HTERT RPE-1 (cell line): ENCODE data around the gene GPR35.

ENCODE experiments used
- in situ Hi-C: fragments of 300-500 bp; cut with MboI; formaldehyde crosslinking; loops from 4 replicates; pipeline ENCODE4 v1.14.3; 2020; ENCODE audit warnings: low sequenced_read_pairs

GPR35 gene

GRCh38 chr2:240624950-240625621 lies at the start of gene GPR35:
Gene GPR35 (plus strand): TSS chr2:240625480. CDS start chr2:240629953, 4,473 bp downstream.
- in situ Hi-C loops: no loop called here

- in situ Hi-C loops: no loop called here
Measured at GRCh38 chr2:240576036-240576435, 49.2 kb upstream of the GPR35 start.

- in situ Hi-C loops: no loop called here
Measured at GRCh38 chr2:240576436-240577205, 48.7 kb upstream of the GPR35 start.

GRCh38 chr2:240577281-240578109 lies 47.8 kb upstream of the GPR35 start:
- in situ Hi-C loops: no loop called here

- in situ Hi-C loops: no loop called here
Measured at GRCh38 chr2:240578110-240578450, 47.2 kb upstream of the GPR35 start.

- in situ Hi-C loops: no loop called here
Measured at GRCh38 chr2:240578488-240578887, 46.8 kb upstream of the GPR35 start.

GRCh38 chr2:240579071-240579762 lies 46.1 kb upstream of the GPR35 start:
- in situ Hi-C loops: no loop called here

- in situ Hi-C loops: no loop called here
Measured at GRCh38 chr2:240579771-240580614, 45.3 kb upstream of the GPR35 start.

GRCh38 chr2:240581811-240582210 lies 43.5 kb upstream of the GPR35 start:
- in situ Hi-C loops: no loop called here

GRCh38 chr2:240582781-240583180 lies 42.5 kb upstream of the GPR35 start:
- in situ Hi-C loops: no loop called here

GRCh38 chr2:240583774-240584173 lies 41.5 kb upstream of the GPR35 start:
- in situ Hi-C loops: no loop called here

- in situ Hi-C loops: no loop called here
Measured at GRCh38 chr2:240584486-240585031, 40.7 kb upstream of the GPR35 start.

GRCh38 chr2:240585101-240585500 lies 40.2 kb upstream of the GPR35 start:
- in situ Hi-C loops: no loop called here

GRCh38 chr2:240585681-240586197 lies 39.5 kb upstream of the GPR35 start:
- in situ Hi-C loops: no loop called here

GRCh38 chr2:240586198-240586918 lies 38.9 kb upstream of the GPR35 start, which contains the start of gene CAPN10:
Gene CAPN10 (plus strand): TSS chr2:240586734. CDS start chr2:240586912, 178 bp downstream.
- in situ Hi-C loops: no loop called here

GRCh38 chr2:240586919-240587800 lies 38.1 kb upstream of the GPR35 start:
- in situ Hi-C loops: no loop called here

GRCh38 chr2:240588006-240588655 lies 37.1 kb upstream of the GPR35 start:
- in situ Hi-C loops: no loop called here
